ENCODE measurements around the gene PACSIN2. TPM values are rescaled to one million over a fixed set of nuclear protein-coding genes. Genes with fewer than 3 reads are reported as not detected.

The PACSIN2 gene
- total and polyA plus RNA-seq, 8 donors = 63.4 to 149 (median 66.2) TPM

DNA sequence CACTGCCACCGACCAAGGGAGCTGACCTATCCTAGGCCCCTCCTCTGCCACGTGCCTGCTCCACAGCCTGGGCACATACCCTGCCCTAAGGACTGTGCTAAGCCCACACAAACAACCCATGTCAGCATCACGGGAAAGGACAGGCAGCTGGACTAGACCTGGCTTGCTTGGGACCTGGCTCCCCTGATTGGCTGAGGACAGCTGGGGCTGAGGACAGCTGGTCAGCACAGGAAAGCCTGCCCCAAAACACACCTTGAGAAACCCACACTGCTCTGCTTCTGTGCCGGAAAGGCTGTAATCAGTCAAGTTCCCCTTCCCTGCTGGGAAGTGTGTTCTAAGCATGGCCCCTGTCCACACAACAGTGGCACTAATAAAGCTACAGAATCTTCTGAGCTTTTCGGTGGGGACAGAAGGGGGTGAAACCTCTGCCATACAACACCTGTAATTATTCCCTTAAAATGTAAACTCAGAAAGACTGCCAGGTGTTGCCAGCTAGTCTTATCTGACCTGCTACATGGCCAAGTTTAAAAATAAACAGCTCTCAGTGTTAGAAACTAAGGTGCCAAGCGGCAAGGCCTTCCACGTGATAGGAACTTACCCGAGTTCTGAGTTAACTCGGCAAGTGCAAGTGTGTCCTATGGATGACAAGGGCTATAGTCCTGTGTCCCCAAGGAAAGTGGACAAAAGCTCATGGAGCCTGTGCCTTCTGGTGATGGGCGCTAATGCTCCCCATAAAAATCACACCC, 122.2 kb downstream of the PACSIN2 start:
- no peaks in the 10 kb centered on the region for H3K27me3 ChIP-seq
- H3K27ac ChIP-seq = peak overlapping the region; percentile 73 to 89
- intact Hi-C loops (cut with DNase I) = no loop called here
- H3K36me3 ChIP-seq = peaks cover 0 to 40% of the 10 kb centered on the region in 2 donors
- DNase-seq = no peak
- TF ChIP-seq, protein P1, sequence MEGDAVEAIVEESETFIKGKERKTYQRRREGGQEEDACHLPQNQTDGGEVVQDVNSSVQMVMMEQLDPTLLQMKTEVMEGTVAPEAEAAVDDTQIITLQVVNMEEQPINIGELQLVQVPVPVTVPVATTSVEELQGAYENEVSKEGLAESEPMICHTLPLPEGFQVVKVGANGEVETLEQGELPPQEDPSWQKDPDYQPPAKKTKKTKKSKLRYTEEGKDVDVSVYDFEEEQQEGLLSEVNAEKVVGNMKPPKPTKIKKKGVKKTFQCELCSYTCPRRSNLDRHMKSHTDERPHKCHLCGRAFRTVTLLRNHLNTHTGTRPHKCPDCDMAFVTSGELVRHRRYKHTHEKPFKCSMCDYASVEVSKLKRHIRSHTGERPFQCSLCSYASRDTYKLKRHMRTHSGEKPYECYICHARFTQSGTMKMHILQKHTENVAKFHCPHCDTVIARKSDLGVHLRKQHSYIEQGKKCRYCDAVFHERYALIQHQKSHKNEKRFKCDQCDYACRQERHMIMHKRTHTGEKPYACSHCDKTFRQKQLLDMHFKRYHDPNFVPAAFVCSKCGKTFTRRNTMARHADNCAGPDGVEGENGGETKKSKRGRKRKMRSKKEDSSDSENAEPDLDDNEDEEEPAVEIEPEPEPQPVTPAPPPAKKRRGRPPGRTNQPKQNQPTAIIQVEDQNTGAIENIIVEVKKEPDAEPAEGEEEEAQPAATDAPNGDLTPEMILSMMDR (IDR thresholded peaks at IDR 0.05) = no peak
- no peak overlapping the region for H3K4me3 ChIP-seq
- peaks cover 8 to 97% of the 10 kb centered on the region in 2 donors for H3K4me1 ChIP-seq
- no peaks in the 10 kb centered on the region for H3K9me3 ChIP-seq
- peak; percentile 22 for ATAC-seq

GRCh38 chr22:42892156-42892555, 122.8 kb downstream of the PACSIN2 start:
- DNase-seq (peak in 1 of 4 donors; percentile 45), ATAC-seq (no peak)
- peaks cover 8 to 97% of the 10 kb centered on the region in 2 donors for H3K4me1 ChIP-seq

GRCh38 chr22:42891696-42892095, 123.3 kb downstream of the PACSIN2 start:
- DNase-seq (no peak), ATAC-seq (no peak)
- intact Hi-C loops (cut with DNase I) = no loop called here
- Histone ChIP-seq H3K36me3 (peaks cover 0 to 51% of the 10 kb centered on the region in 2 donors), H3K27me3 (no peaks in the 10 kb centered on the region), H3K27ac (peak overlapping the region in 1 of 2 donors; percentile 89), H3K4me3 (no peak overlapping the region), H3K4me1 (peaks cover 8 to 95% of the 10 kb centered on the region in 2 donors), H3K9me3 (no peaks in the 10 kb centered on the region)
- TF ChIP-seq, protein P1 (IDR thresholded peaks at IDR 0.05) = no peak

More at GRCh38 chr22:42892156-42892555, 122.8 kb downstream of the PACSIN2 start:
- peaks cover 0 to 46% of the 10 kb centered on the region in 2 donors for H3K36me3 ChIP-seq
- no peaks in the 10 kb centered on the region for H3K27me3 ChIP-seq
- TF ChIP-seq, protein P1 (IDR thresholded peaks at IDR 0.05) = no peak
- H3K4me3 ChIP-seq = no peak overlapping the region
- H3K9me3 ChIP-seq = no peaks in the 10 kb centered on the region
- peak overlapping the region; percentile 73 to 89 for H3K27ac ChIP-seq
- intact Hi-C loops (cut with DNase I) = no loop called here

GRCh38 chr22:42891008-42891407, 123.9 kb downstream of the PACSIN2 start:
- peaks cover 0 to 58% of the 10 kb centered on the region in 2 donors for H3K36me3 ChIP-seq
- no peak for ATAC-seq

DNA sequence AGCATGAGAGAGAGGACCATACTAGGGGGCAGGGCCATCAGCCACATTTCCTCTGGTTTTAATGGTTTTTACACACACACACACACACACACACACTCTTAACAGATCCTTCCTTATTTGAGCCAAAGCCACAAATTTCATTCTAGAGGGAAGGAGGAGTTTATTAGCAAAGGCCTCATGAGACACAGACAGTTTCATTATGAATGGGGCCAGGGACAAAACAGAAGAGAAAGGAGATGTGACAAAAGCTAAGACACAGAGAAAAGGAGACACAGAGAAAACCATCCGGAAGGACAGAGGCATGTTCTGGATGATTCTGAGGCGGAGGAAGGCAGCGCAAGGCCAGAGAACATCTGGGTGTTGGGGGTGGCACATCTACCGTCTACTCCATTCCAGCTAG, 125.6 kb downstream of the PACSIN2 start:
- Histone ChIP-seq H3K9me3 (no peaks in the 10 kb centered on the region), H3K27ac (peak overlapping the region; percentile 53 to 89), H3K4me1 (peaks cover 8 to 73% of the 10 kb centered on the region in 2 donors), H3K36me3 (peaks cover 0 to 75% of the 10 kb centered on the region in 2 donors), H3K27me3 (no peaks in the 10 kb centered on the region), H3K4me3 (peak overlapping the region in 1 of 2 donors; percentile 2)
- DNase-seq (no peak), ATAC-seq (peak; percentile 14)
- intact Hi-C loops (cut with DNase I) = no loop called here
- TF ChIP-seq, protein P1 (IDR thresholded peaks at IDR 0.05) = no peak

More at GRCh38 chr22:42891008-42891407, 123.9 kb downstream of the PACSIN2 start:
- Histone ChIP-seq H3K4me1 (peaks cover 8 to 90% of the 10 kb centered on the region in 2 donors), H3K4me3 (no peak overlapping the region), H3K27ac (peak overlapping the region in 1 of 2 donors; percentile 89), H3K9me3 (no peaks in the 10 kb centered on the region), H3K27me3 (no peaks in the 10 kb centered on the region)
- TF ChIP-seq, protein P1 (IDR thresholded peaks at IDR 0.05) = no peak
- no peak for DNase-seq
- intact Hi-C loops (cut with DNase I) = no loop called here

All from left lung (tissue), 10 donors.